22Rv1 (cell line): ENCODE data around the gene TMEM131.

Experiments used
- CTCF ChIP-seq: fragments of 450-650 bp; IDR thresholded peaks from 2 replicates; pipeline ENCODE4 v1.5.1; 2017; ENCODE audit warnings: mild to moderate bottlenecking
- ZFX ChIP-seq: fragments of 450-650 bp; IDR thresholded peaks from 2 replicates; pipeline ENCODE4 v1.6.1; 2017; ENCODE audit warnings: antibody characterized with exemption, borderline replicate concordance

- no peak for TF ChIP-seq CTCF
- no peak for TF ChIP-seq ZFX
Observed at GRCh38 chr2:97948926-97949325, 46.8 kb downstream of the TMEM131 start.
